Esophagus muscularis mucosa (tissue), 4 donors: Measurements from ENCODE around the gene GOLGA3. TPM values are rescaled to one million over a fixed set of nuclear protein-coding genes. Genes with fewer than 3 reads are reported as not detected.
"Not testable (repeated sequence)": the region's sequence is repeated elsewhere in the genome, so short reads cannot be mapped to it uniquely, and the experiment has no call there.

Source experiments
- DNase-seq: peaks from one replicate; pipeline ENCODE4 v3.0.0-alpha.2; 2017; ENCODE audit errors: extremely low spot score
- H3K27ac ChIP-seq, 4 donors: fragments of 200-600 bp; sonication (generic); replicated peaks in 1 of 4; 1 replicate in 3 of 4; 2 replicates in 1 of 4; pipeline ENCODE4 v1.5.1; 2016 to 2019; ENCODE audit warnings: mild to moderate bottlenecking in 1 of 4
- H3K27me3 ChIP-seq, 4 donors: fragments of 200-600 bp; sonication (generic); one replicate each; pipeline versions ENCODE4 v1.5.1 to v1.6.0; 2016 to 2019
- H3K36me3 ChIP-seq, 4 donors: fragments of 200-600 bp; sonication (generic); one replicate each; pipeline ENCODE4 v1.5.1; 2016 to 2019
- H3K4me1 ChIP-seq, 4 donors: fragments of 200-600 bp; sonication (generic); one replicate each; pipeline ENCODE4 v1.5.1; 2016 to 2019
- H3K4me3 ChIP-seq, 4 donors: fragments of 200-600 bp; sonication (generic); 1 replicate in 2 of 4; 2 replicates in 2 of 4; pipeline ENCODE4 v1.5.1; 2016 to 2019; ENCODE audit warnings: mild to moderate bottlenecking in 4 of 4, moderate library complexity in 1 of 4
- H3K9me3 ChIP-seq, 4 donors: fragments of 200-600 bp; sonication (generic); 1 replicate in 3 of 4; 2 replicates in 1 of 4; pipeline ENCODE4 v1.5.1; 2016 to 2019
- CTCF ChIP-seq, 3 experiments: fragments of 200-600 bp in 2 of 3; fragments of 450-650 bp in 1 of 3; sonication (generic) in 2 of 3; IDR thresholded peaks; one replicate each; pipeline ENCODE4 v1.5.1; 2017 to 2019; ENCODE audit warnings: antibody characterized with exemption in 3 of 3, mild to moderate bottlenecking in 2 of 3, moderate library complexity in 1 of 3
- EP300 ChIP-seq: sonication (generic); formaldehyde crosslinking; IDR thresholded peaks from one replicate; pipeline ENCODE4 v1.6.1; 2017; ENCODE audit warnings: antibody characterized with exemption
- POLR2A ChIP-seq: fragments of 450-650 bp; IDR thresholded peaks from one replicate; pipeline ENCODE4 v1.6.1; 2017; ENCODE audit warnings: antibody characterized with exemption, moderate library complexity, mild to moderate bottlenecking, low read depth
- POLR2AphosphoS5 ChIP-seq, 2 donors: sonication (generic); formaldehyde crosslinking; IDR thresholded peaks; one replicate each; pipeline ENCODE4 v1.6.1; 2017; ENCODE audit warnings: antibody characterized with exemption in 2 of 2
- WGBS: methylation state at CpG from one replicate; pipeline ENCODE4 v1.1.5; 2018; 5-methylcytosine and 5-hydroxymethylcytosine counted together
- intact Hi-C: fragments of 100-400 bp; cut with DNase I; formaldehyde crosslinking; loops from one replicate; pipeline ENCODE4 v1.15.1; 2023
- total RNA-seq, 4 donors: library from RNA; depleted of rRNA; stranded (reverse); fragments of >200 nt; gene quantifications; one replicate each; pipeline versions ENCODE4 v1.1.0 to v1.2.1, GENCODE V29; 2016

Gene GOLGA3
- total RNA-seq, 4 donors from 2014 or later: 72.3 to 123 (median 93.4) TPM

GRCh38 chr12:132847363-132848356, 19.0 kb upstream of the GOLGA3 start:
- intact Hi-C loops: no loop called here
- 72% methylated on average over 29 of the region's 30 CpGs for WGBS
- peaks cover 69 to 99% (median 97%) of the 10 kb centered on the region in 4 donors for H3K36me3 ChIP-seq
- H3K9me3 ChIP-seq: no peaks in the 10 kb centered on the region
- TF ChIP-seq POLR2A: no peak
- no peak for TF ChIP-seq EP300
- TF ChIP-seq POLR2AphosphoS5 (IDR thresholded peaks at IDR 0.05): no peak
- TF ChIP-seq CTCF (IDR thresholded peaks at IDR 0.05): no peak
- H3K4me1 ChIP-seq: no peaks in the 10 kb centered on the region
- DNase-seq: no peak
- no peak overlapping the region for H3K27ac ChIP-seq
- no peaks in the 10 kb centered on the region for H3K27me3 ChIP-seq
- no peak overlapping the region for H3K4me3 ChIP-seq

GRCh38 chr12:132844681-132845080, 16.0 kb upstream of the GOLGA3 start:
- 97% methylated on average over 11 of the region's 11 CpGs for WGBS
- intact Hi-C loops: not testable (repeated sequence)

DNA sequence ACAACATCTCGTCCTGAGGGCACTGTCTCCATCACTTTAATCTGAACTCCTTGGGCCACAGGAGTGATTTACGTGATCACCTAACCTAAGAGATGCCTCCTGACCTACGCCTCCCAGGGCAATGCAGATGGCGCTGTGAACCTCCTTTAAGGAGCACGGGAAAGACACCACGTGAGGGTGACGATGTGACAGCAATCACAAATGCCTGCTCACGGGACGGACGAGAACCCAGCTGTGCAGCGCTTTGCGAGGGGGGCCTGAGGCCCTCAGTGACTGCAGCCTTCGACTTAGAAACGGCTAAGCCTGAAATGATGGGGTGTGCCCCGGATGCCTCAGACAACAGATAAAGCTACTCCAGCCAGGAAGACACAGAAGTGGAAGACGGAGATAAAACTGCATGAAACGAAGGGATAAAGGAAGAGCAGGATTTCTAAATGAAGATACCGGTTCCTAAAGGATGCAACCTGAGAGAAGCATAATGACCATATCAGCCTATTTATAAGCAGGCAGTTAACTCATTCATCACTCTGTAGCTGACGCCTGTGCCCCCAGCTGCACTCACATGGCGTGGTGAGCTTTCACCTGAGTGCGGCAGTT, 13.9 kb upstream of the GOLGA3 start:
- Histone ChIP-seq H3K9me3 (no peaks in the 10 kb centered on the region), H3K4me3 (no peak overlapping the region), H3K4me1 (peaks cover 0 to 13% (median 9%) of the 10 kb centered on the region in 4 donors), H3K36me3 (peaks cover 46 to 93% (median 87%) of the 10 kb centered on the region in 4 donors), H3K27me3 (no peaks in the 10 kb centered on the region), H3K27ac (no peak overlapping the region)
- no peak for TF ChIP-seq POLR2A
- TF ChIP-seq EP300: no peak
- no peak for TF ChIP-seq CTCF (IDR thresholded peaks at IDR 0.05)
- TF ChIP-seq POLR2AphosphoS5 (IDR thresholded peaks at IDR 0.05): no peak
- intact Hi-C loops: no loop called here
- DNase-seq: no peak
- WGBS: 75% methylated on average over 21 of the region's 21 CpGs

More at GRCh38 chr12:132844681-132845080, 16.0 kb upstream of the GOLGA3 start:
- H3K4me3 ChIP-seq, H3K27me3 ChIP-seq, H3K4me1 ChIP-seq, H3K27ac ChIP-seq, DNase-seq, H3K9me3 ChIP-seq: not testable (repeated sequence)
- peaks cover 59 to 99% (median 97%) of the 10 kb centered on the region in 4 donors for H3K36me3 ChIP-seq

- peaks cover 0 to 21% (median 15%) of the 10 kb centered on the region in 4 donors for H3K4me1 ChIP-seq
- no peaks in the 10 kb centered on the region for H3K9me3 ChIP-seq
- H3K27me3 ChIP-seq: no peaks in the 10 kb centered on the region
- no peak for DNase-seq
- intact Hi-C loops: no loop called here
- WGBS: 97% methylated on average over 15 of the region's 15 CpGs
- no peak overlapping the region for H3K27ac ChIP-seq
- no peak overlapping the region for H3K4me3 ChIP-seq
- H3K36me3 ChIP-seq: peaks cover 34 to 84% (median 73%) of the 10 kb centered on the region in 4 donors
- TF ChIP-seq EP300 (no peak), CTCF (IDR thresholded peaks at IDR 0.05) (no peak), POLR2AphosphoS5 (IDR thresholded peaks at IDR 0.05) (no peak), POLR2A (no peak)
These were observed 12.5 kb upstream of the GOLGA3 start for GRCh38 chr12:132841151-132841550.

- no peaks in the 10 kb centered on the region for H3K27me3 ChIP-seq
- H3K36me3 ChIP-seq: peaks cover 29 to 78% (median 66%) of the 10 kb centered on the region in 4 donors
These were observed 11.9 kb upstream of the GOLGA3 start for GRCh38 chr12:132840536-132840935.

More at GRCh38 chr12:132840536-132840935, 11.9 kb upstream of the GOLGA3 start:
- WGBS: 87% methylated on average over 18 of the region's 20 CpGs
- TF ChIP-seq POLR2A (no peak), POLR2AphosphoS5 (IDR thresholded peaks at IDR 0.05) (no peak), CTCF (IDR thresholded peaks at IDR 0.05) (no peak), EP300 (no peak)
- no peak overlapping the region for H3K4me3 ChIP-seq
- no peaks in the 10 kb centered on the region for H3K9me3 ChIP-seq
- intact Hi-C loops: no loop called here
- no peak overlapping the region for H3K27ac ChIP-seq
- H3K4me1 ChIP-seq: peaks cover 0 to 21% (median 15%) of the 10 kb centered on the region in 4 donors
- no peak for DNase-seq
